HepG2 (cell line): ENCODE data around the gene SMG5. TPM values are rescaled to one million over a fixed set of nuclear protein-coding genes. Genes with fewer than 3 reads are reported as not detected.

Experiments used
- ATAC-seq: fragments of 200-7000 bp; cut with Tn5 transposase; 3 replicates; pipeline ENCODE4 v1.9.1; 2020; ENCODE audit warnings: mild to moderate bottlenecking, moderate library complexity
- BruUV-seq: library from RNA; stranded (reverse); fragments of 400-500 nt; replicated peaks from 2 replicates; lab custom pipeline; 2021; lab: Mats Ljungman, UMichigan
- CTCF ChIA-PET: fragments of 300-600 bp; formaldehyde crosslinking; extraction: SDS; loops from one replicate; lab custom pipeline; 2021; ENCODE audit warnings: low total read pairs, inconsistent platforms, low intra/inter-chr PET ratio; lab: Yijun Ruan, JAX
- POLR2A ChIA-PET: fragments of 350-600 bp; sonication (Branson Sonifier 250); formaldehyde crosslinking; loops from one replicate; lab custom pipeline; 2020; ENCODE audit warnings: antibody characterized with exemption, inconsistent platforms; lab: Yijun Ruan, JAX
- DNase-seq: peaks from one replicate; pipeline ENCODE4 v3.0.0-alpha.2; 2015; ENCODE audit warnings: low spot score
- FAIRE-seq: peaks from 3 replicates; lab custom pipeline; 2011; peaks lifted over from hg19 to GRCh38; lab: Jason Lieb, UNC
- H2AFZ ChIP-seq: one replicate; pipeline ENCODE4 v1.6.1; 2011; ENCODE audit warnings: low read length, inconsistent platforms
- H3K27ac ChIP-seq: fragments of 300-600 bp; 3 replicates; pipeline ENCODE4 v1.8.0; 2011; ENCODE audit warnings: mixed run types, mild to moderate bottlenecking, mixed read lengths, low read length, inconsistent platforms; ENCODE audit not compliant: insufficient read depth; ENCODE audit errors: extremely low read length
- H3K27me3 ChIP-seq, 2 experiments: fragments of 200-600 bp in 1 of 2; 2 replicates in 1 of 2; 3 replicates in 1 of 2; pipeline versions ENCODE4 v1.6.0 to v1.8.0; 2011; ENCODE audit warnings: low read length in 2 of 2, mild to moderate bottlenecking in 2 of 2, moderate library complexity in 2 of 2, inconsistent platforms in 1 of 2; ENCODE audit not compliant: insufficient read depth in 2 of 2, control insufficient read depth in 1 of 2
- H3K36me3 ChIP-seq, 2 experiments: fragments of 200-600 bp in 1 of 2; replicated peaks in 1 of 2; 2 replicates in 1 of 2; 3 replicates in 1 of 2; pipeline versions ENCODE4 v1.5.1 to v1.8.0; 2011; ENCODE audit warnings: low read length in 2 of 2, inconsistent platforms in 1 of 2; ENCODE audit not compliant: insufficient read depth in 2 of 2, control insufficient read depth in 1 of 2
- H3K4me1 ChIP-seq: 2 replicates; pipeline ENCODE4 v1.5.1; 2012; ENCODE audit warnings: low read length, inconsistent platforms; ENCODE audit not compliant: insufficient read depth
- H3K4me2 ChIP-seq: 2 replicates; pipeline ENCODE4 v1.6.0; 2011; ENCODE audit warnings: low read depth, low read length, inconsistent platforms
- H3K4me3 ChIP-seq, 3 experiments: fragments of 200-600 bp in 1 of 3; sonication (generic), shearing (Covaris generic) in 1 of 3; replicated peaks in 1 of 3; 2 replicates each; pipeline ENCODE4 v1.5.1; 2011 to 2016; ENCODE audit warnings: low read length in 3 of 3, inconsistent platforms in 2 of 3, low read depth in 2 of 3, mild to moderate bottlenecking in 2 of 3, control low read depth in 1 of 3, mixed read lengths in 1 of 3; ENCODE audit not compliant: insufficient read depth in 1 of 3
- H3K79me2 ChIP-seq: one replicate; pipeline ENCODE4 v1.6.1; 2011; ENCODE audit warnings: low read length, inconsistent platforms; ENCODE audit not compliant: insufficient read depth
- H3K9ac ChIP-seq: 2 replicates; pipeline ENCODE4 v1.6.0; 2011; ENCODE audit warnings: mild to moderate bottlenecking, low read depth, low read length, inconsistent platforms; ENCODE audit not compliant: insufficient read depth
- H3K9me3 ChIP-seq: 2 replicates; pipeline ENCODE4 v1.5.1; 2012; ENCODE audit warnings: mild to moderate bottlenecking, low read length
- H4K20me1 ChIP-seq: 2 replicates; pipeline ENCODE4 v1.6.0; 2011; ENCODE audit warnings: inconsistent platforms, mild to moderate bottlenecking, low read length, moderate library complexity; ENCODE audit not compliant: insufficient read depth
- ATAD3A ChIP-seq: sonication (generic); formaldehyde crosslinking; IDR thresholded peaks from 2 replicates; pipeline ENCODE4 v1.4.0; 2020; ENCODE audit warnings: missing genetic modification reagents
- ATF1 ChIP-seq: IDR thresholded peaks from 2 replicates; pipeline ENCODE4 v1.6.1; 2016; ENCODE audit warnings: mild to moderate bottlenecking, control low read depth
- FOXK1 ChIP-seq: sonication (generic); formaldehyde crosslinking; IDR thresholded peaks from 2 replicates; pipeline ENCODE4 v1.4.0; 2020; ENCODE audit warnings: low read depth, missing genetic modification reagents, borderline replicate concordance
- NRL ChIP-seq: sonication (generic); formaldehyde crosslinking; IDR thresholded peaks from 2 replicates; pipeline ENCODE4 v1.5.0; 2020; ENCODE audit warnings: missing genetic modification reagents, mild to moderate bottlenecking, moderate library complexity, borderline replicate concordance
- RBFOX2 ChIP-seq: fragments of 200-400 bp; formaldehyde crosslinking; IDR thresholded peaks from 2 replicates; pipeline ENCODE4 v1.6.1; 2017; ENCODE audit warnings: low read depth, mild to moderate bottlenecking, low read length
- ZMYM2 ChIP-seq: sonication (generic); formaldehyde crosslinking; IDR thresholded peaks from 2 replicates; pipeline ENCODE4 v1.8.0; 2022; ENCODE audit warnings: mild to moderate bottlenecking, missing genetic modification reagents
- ZNF281 ChIP-seq: sonication (generic); formaldehyde crosslinking; IDR thresholded peaks from 2 replicates; pipeline ENCODE4 v1.4.0; 2020; ENCODE audit warnings: missing genetic modification reagents, borderline replicate concordance
- ZNF530 ChIP-seq: sonication (generic); formaldehyde crosslinking; IDR thresholded peaks from 2 replicates; pipeline ENCODE4 v1.5.0; 2020; ENCODE audit warnings: low read depth, mild to moderate bottlenecking, missing genetic modification reagents
- ZNF546 ChIP-seq: sonication (generic); formaldehyde crosslinking; conservative IDR thresholded peaks from 2 replicates; pipeline ENCODE4 v1.8.1; 2023; ENCODE audit warnings: mild to moderate bottlenecking, missing genetic modification reagents
- ZSCAN29 ChIP-seq: sonication (generic); formaldehyde crosslinking; conservative IDR thresholded peaks from 2 replicates; pipeline ENCODE4 v1.4.0; 2020; ENCODE audit warnings: mild to moderate bottlenecking, missing genetic modification reagents
- ZZZ3 ChIP-seq: sonication (generic); formaldehyde crosslinking; IDR thresholded peaks from 2 replicates; pipeline ENCODE4 v1.4.0; 2020; ENCODE audit warnings: missing genetic modification reagents, mild to moderate bottlenecking, borderline replicate concordance
- WGBS: methylation state at CpG from one replicate; pipeline ENCODE4 v1.1.6; 2017; ENCODE audit warnings: low lambda C conversion rate; 5-methylcytosine and 5-hydroxymethylcytosine counted together
- in situ Hi-C: cut with HindIII; loops from 2 replicates; pipeline ENCODE4 v1.10.0; 2017; ENCODE audit warnings: low pct_unique_long_range_greater_than_20kb; ENCODE audit not compliant: extremely low pct_ligation_motif_present
- intact Hi-C: fragments of 100-400 bp; cut with micrococcal nuclease; formaldehyde crosslinking; loops from one replicate; pipeline ENCODE4 v1.10.0; 2022; ENCODE audit not compliant: unreplicated experiment
- polyA plus RNA-seq, 8 experiments: library from polyadenylated mRNA; depleted of rRNA in 3 of 8; stranded (reverse) in 7 of 8; unstranded in 1 of 8; fragments of >200 nt; fragmentation: Illumina TruSeq in 4 of 8; extraction: Trizol in 4 of 8; gene quantifications; 2 replicates each; pipeline versions ENCODE4 v1.2.1 to v1.2.3, GENCODE V29; 2011 to 2016; ENCODE audit warnings: low read depth in 4 of 8, missing spikeins in 1 of 8, mixed read lengths in 1 of 8; ENCODE audit not compliant: insufficient read depth in 1 of 8
- total RNA-seq, 5 experiments: library from RNA; depleted of rRNA; stranded (reverse); fragments of >200 nt; fragmentation: Illumina TruSeq; extraction: Trizol; gene quantifications; 2 replicates each; pipeline ENCODE4 v1.2.3, GENCODE V29; 2016; ENCODE audit warnings: low read depth in 1 of 5
- TF ChIP-seq, protein P1 (sequence below): sonication (generic); formaldehyde crosslinking; IDR thresholded peaks from 2 replicates; pipeline ENCODE4 v1.5.1; 2020; ENCODE audit warnings: mild to moderate bottlenecking, missing genetic modification reagents

The SMG5 gene
- total and polyA plus RNA-seq, 2 of the 13 experiments (the other 11 are each of a cell fraction or from before 2014, with no cell fraction given) = 50.5 to 84.0 TPM

- Histone ChIP-seq H3K4me3 (no peak overlapping the region), H3K4me2 (no peak overlapping the region)
- no peak for TF ChIP-seq ZNF530 (CRISPR knock-in tag)
- TF ChIP-seq ZNF546 (CRISPR knock-in tag) = no peak
- TF ChIP-seq FOXK1 = no peak
- TF ChIP-seq, protein P1, sequence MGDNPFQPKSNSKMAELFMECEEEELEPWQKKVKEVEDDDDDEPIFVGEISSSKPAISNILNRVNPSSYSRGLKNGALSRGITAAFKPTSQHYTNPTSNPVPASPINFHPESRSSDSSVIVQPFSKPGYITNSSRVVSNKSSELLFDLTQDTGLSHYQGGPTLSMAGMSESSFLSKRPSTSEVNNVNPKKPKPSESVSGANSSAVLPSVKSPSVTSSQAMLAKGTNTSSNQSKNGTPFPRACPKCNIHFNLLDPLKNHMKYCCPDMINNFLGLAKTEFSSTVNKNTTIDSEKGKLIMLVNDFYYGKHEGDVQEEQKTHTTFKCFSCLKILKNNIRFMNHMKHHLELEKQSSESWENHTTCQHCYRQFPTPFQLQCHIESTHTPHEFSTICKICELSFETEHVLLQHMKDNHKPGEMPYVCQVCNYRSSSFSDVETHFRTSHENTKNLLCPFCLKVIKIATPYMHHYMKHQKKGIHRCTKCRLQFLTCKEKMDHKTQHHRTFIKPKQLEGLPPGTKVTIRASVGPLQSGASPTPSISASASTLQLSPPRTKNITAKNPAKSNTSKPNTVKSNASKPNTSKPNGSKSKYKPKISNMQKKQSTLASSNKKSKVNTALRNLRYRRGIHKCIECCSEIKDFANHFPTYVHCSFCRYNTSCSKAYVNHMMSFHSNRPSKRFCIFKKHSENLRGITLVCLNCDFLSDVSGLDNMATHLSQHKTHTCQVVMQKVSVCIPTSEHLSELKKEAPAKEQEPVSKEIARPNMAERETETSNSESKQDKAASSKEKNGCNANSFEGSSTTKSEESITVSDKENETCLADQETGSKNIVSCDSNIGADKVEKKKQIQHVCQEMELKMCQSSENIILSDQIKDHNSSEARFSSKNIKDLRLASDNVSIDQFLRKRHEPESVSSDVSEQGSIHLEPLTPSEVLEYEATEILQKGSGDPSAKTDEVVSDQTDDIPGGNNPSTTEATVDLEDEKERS (CRISPR knock-in tag) = no peak
- no peak for TF ChIP-seq ATAD3A (CRISPR knock-in tag)
- TF ChIP-seq ZSCAN29 (CRISPR knock-in tag) = no peak
- TF ChIP-seq ATF1 = no peak
- TF ChIP-seq ZNF281 = no peak
- no peak for TF ChIP-seq NRL (CRISPR knock-in tag)
- no peak for TF ChIP-seq ZMYM2 (CRISPR knock-in tag)
- no peak for TF ChIP-seq ZZZ3 (CRISPR knock-in tag)
- TF ChIP-seq RBFOX2 = no peak
- TF ChIP-seq, all 625 proteins: peak for 0
- POLR2A ChIA-PET = no interaction called here
- Histone ChIP-seq H3K4me1 (no peaks in the 10 kb centered on the region), H3K9ac (no peak overlapping the region), H3K79me2 (peaks cover 2% of the 10 kb centered on the region), H3K27ac (no peak overlapping the region), H3K27me3 (no peaks in the 10 kb centered on the region), H3K9me3 (no peaks in the 10 kb centered on the region), H2AFZ (no peak overlapping the region), H3K36me3 (peaks cover 32 to 81% of the 10 kb centered on the region in 2 experiments), H4K20me1 (peaks cover 4% of the 10 kb centered on the region; the same call in 1 of the 2 replicates)
- no peak for ATAC-seq
- 94% methylated on average over 3 of the region's 3 CpGs for WGBS
- CTCF ChIA-PET = no interaction called here
- in situ Hi-C loops = no loop called here
- no peak for FAIRE-seq
- no peak for DNase-seq
- intact Hi-C loops = no loop called here
- BruUV-seq = no TSS peak
Observed at GRCh38 chr1:156320560-156320959, 37.9 kb upstream of the SMG5 start.
